Measurements from ENCODE around the gene OR52B2.

OR52B2 gene

GRCh38 chr11:6170226-6170625 is at the start of gene OR52B2:
OR52B2 (minus strand) TSS chr11:6170326; CDS start chr11:6170326, 0 bp downstream.
- TF ChIP-seq CTCF (IDR thresholded peaks at IDR 0.05; ENCODE audit: control insufficient read depth, insufficient read depth, low read depth, low read length, missing control alignments), result no peak
- no peak within 1 kb of the TSS for H3K4me3 ChIP-seq (ENCODE audit: control insufficient read depth, low read depth, low read length)
- DNase-seq (ENCODE audit: low read depth), result no peak

GRCh38 chr11:6219359-6219758 is 49.2 kb upstream of the OR52B2 start:
- H3K4me3 ChIP-seq (ENCODE audit: control insufficient read depth, low read depth, low read length), result no peak overlapping the region
- DNase-seq (ENCODE audit: low read depth), result peak; percentile 90
- TF ChIP-seq CTCF (IDR thresholded peaks at IDR 0.05; ENCODE audit: control insufficient read depth, insufficient read depth, low read depth, low read length, missing control alignments), result no peak

DNA sequence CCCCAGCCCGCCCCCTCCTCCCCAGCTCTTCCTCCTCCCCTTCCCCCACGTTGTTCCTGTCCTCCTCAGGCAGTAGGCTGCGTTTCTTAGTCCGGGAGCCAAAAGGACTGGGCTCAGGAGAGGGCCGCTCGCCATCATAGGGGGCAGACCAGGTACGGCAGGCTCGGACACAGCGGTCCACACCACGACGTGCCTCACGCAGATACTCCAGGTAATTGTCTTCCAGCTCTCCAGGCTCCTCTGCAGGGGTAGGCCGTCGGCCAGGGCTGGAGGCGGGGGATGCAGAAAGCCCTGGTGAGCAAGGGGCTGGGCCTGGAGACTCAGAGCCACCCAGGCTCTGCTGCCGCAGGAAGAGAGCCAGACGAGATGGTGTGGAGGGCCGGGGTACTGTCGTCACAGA is 47.6 kb upstream of the OR52B2 start:
- TF ChIP-seq CTCF (IDR thresholded peaks at IDR 0.05; ENCODE audit: control insufficient read depth, insufficient read depth, low read depth, low read length, missing control alignments), result no peak
- H3K4me3 ChIP-seq (ENCODE audit: control insufficient read depth, low read depth, low read length), result no peak overlapping the region
- DNase-seq (ENCODE audit: low read depth), result no peak

- H3K4me3 ChIP-seq (ENCODE audit: control insufficient read depth, low read depth, low read length), result no peak overlapping the region
- no peak for DNase-seq (ENCODE audit: low read depth)
- no peak for TF ChIP-seq CTCF (IDR thresholded peaks at IDR 0.05; ENCODE audit: control insufficient read depth, insufficient read depth, low read depth, low read length, missing control alignments)
Measured at GRCh38 chr11:6216501-6216900, 46.4 kb upstream of the OR52B2 start.

DNA sequence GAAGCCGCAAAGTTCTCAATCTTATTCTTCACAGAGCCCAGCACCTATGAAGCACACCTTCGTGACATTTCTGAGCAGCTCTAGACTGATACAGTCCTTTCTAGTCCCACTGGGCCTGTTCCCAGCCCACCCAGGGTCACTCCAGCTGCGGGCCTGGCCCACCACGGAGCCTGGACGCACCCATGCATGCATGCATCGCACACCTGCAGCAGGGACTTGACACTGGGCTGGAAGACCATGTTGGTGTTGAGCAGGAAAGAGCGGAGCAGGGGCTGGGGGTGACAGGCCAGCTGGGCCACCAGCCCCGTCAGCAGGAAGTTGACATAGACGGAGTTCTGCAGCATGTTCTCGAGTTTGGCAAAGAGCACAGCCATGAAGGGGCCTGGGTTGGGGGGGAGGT is 44.4 kb upstream of the OR52B2 start:
- no peak for TF ChIP-seq CTCF (IDR thresholded peaks at IDR 0.05; ENCODE audit: control insufficient read depth, insufficient read depth, low read depth, low read length, missing control alignments)
- no peak overlapping the region for H3K4me3 ChIP-seq (ENCODE audit: control insufficient read depth, low read depth, low read length)
- DNase-seq (ENCODE audit: low read depth), result no peak

GRCh38 chr11:6210274-6210955 is 40.3 kb upstream of the OR52B2 start:
- no peak for DNase-seq (ENCODE audit: low read depth)
- no peak overlapping the region for H3K4me3 ChIP-seq (ENCODE audit: control insufficient read depth, low read depth, low read length)
- TF ChIP-seq CTCF (IDR thresholded peaks at IDR 0.05; ENCODE audit: control insufficient read depth, insufficient read depth, low read depth, low read length, missing control alignments), result no peak
